HG03060 (cell line): ENCODE measurements around the gene CFP.

Experiments used
- ATAC-seq: cut with Tn5 transposase; IDR thresholded peaks from one replicate; pipeline ENCODE4 v1.9.1; 2021; ENCODE audit warnings: low read depth, moderate number of reproducible peaks; ENCODE audit not compliant: unreplicated experiment

CFP gene

GRCh38 chrX:47643926-47644325 lies 14.2 kb upstream of the CFP start:
- ATAC-seq, result no peak

- no peak for ATAC-seq
Measured at GRCh38 chrX:47638816-47639215, 9.1 kb upstream of the CFP start.

GRCh38 chrX:47637546-47638195 lies 7.9 kb upstream of the CFP start:
- no peak for ATAC-seq

- ATAC-seq, result no peak
Measured at GRCh38 chrX:47634871-47635575, 5.3 kb upstream of the CFP start.

- no peak for ATAC-seq
Measured at GRCh38 chrX:47633689-47634590, 4.2 kb upstream of the CFP start.

- ATAC-seq, result no peak
Measured at GRCh38 chrX:47632666-47633065, 2.9 kb upstream of the CFP start.

GRCh38 chrX:47631676-47632075 lies 1.9 kb upstream of the CFP start:
- ATAC-seq, result no peak

- no peak for ATAC-seq
Measured at GRCh38 chrX:47628982-47629381, 748 bp downstream of the CFP start.

- ATAC-seq, result no peak
Measured at GRCh38 chrX:47625365-47625764, 4.4 kb downstream of the CFP start.

GRCh38 chrX:47623540-47624027 lies 6.1 kb downstream of the CFP start:
- ATAC-seq, result no peak

GRCh38 chrX:47621851-47622250 lies 7.9 kb downstream of the CFP start:
- ATAC-seq, result no peak

GRCh38 chrX:47620303-47620685 lies 9.4 kb downstream of the CFP start:
- ATAC-seq, result no peak

GRCh38 chrX:47619486-47620302 lies 10.0 kb downstream of the CFP start, which contains the start of gene SYN1:
TSS of gene SYN1 (minus strand) at chrX:47619857. CDS start at chrX:47619728, 129 bp downstream.
- no peak for ATAC-seq

- no peak for ATAC-seq
Measured at GRCh38 chrX:47618923-47619485, 10.7 kb downstream of the CFP start.

GRCh38 chrX:47614618-47615017 lies 15.1 kb downstream of the CFP start:
- no peak for ATAC-seq

- no peak for ATAC-seq
Measured at GRCh38 chrX:47613082-47613481, 16.6 kb downstream of the CFP start.

- no peak for ATAC-seq
Measured at GRCh38 chrX:47612418-47612817, 17.3 kb downstream of the CFP start.

GRCh38 chrX:47611926-47612325 lies 17.8 kb downstream of the CFP start:
- ATAC-seq, result no peak

- ATAC-seq, result no peak
Measured at GRCh38 chrX:47611489-47611888, 18.2 kb downstream of the CFP start.

- ATAC-seq, result no peak
Measured at GRCh38 chrX:47610511-47610910, 19.2 kb downstream of the CFP start.
